ENCODE measurements around the gene OLFM1. TPM values are rescaled to one million over a fixed set of nuclear protein-coding genes. Genes with fewer than 3 reads are reported as not detected.
"Not testable (repeated sequence)": the region's sequence is repeated elsewhere in the genome, so short reads cannot be mapped to it uniquely, and the experiment has no call there.

The OLFM1 gene
- total and polyA plus RNA-seq, 9 of the 15 experiments (the other 6 are each of a cell fraction or from before 2014, with no cell fraction given), result not detected

- TF ChIP-seq HMG20B (CRISPR knock-in tag; IDR thresholded peaks at IDR 0.05), result no peak
Observed at GRCh38 chr9:135159801-135160200, 72.3 kb downstream of the OLFM1 start (continued).

GRCh38 chr9:135160862-135161261 lies 73.4 kb downstream of the OLFM1 start:
- TF ChIP-seq RREB1 (CRISPR knock-in tag; IDR thresholded peaks at IDR 0.05) (no peak), MTA2 (IDR thresholded peaks at IDR 0.05; ENCODE audit: low read depth) (no peak), ZNF24 (IDR thresholded peaks at IDR 0.05) (no peak), MXI1 (IDR thresholded peaks at IDR 0.05; ENCODE audit: low read depth, low read length) (no peak), MXD1 (CRISPR knock-in tag; IDR thresholded peaks at IDR 0.05; ENCODE audit: borderline replicate concordance, poor library complexity, severe bottlenecking) (no peak), SIN3A (IDR thresholded peaks at IDR 0.05; ENCODE audit: borderline replicate concordance in 2 of 2, control insufficient read depth in 1 of 2, low read depth in 2 of 2, low read length in 2 of 2) (no peak), SNRNP70 (optimal IDR thresholded peaks at IDR 0.05; ENCODE audit: low read depth, low read length) (no peak)
- WGBS (ENCODE audit: insufficient coverage, low coverage, missing lambda C conversion rate), result 2% methylated on average over 7 of the region's 7 CpGs
- no peaks in the 10 kb centered on the region for H3K79me2 ChIP-seq (ENCODE audit: control insufficient read depth, insufficient read depth, low read length)
- H3K4me2 ChIP-seq (ENCODE audit: insufficient read depth, low read length), result no peak overlapping the region
- H3K9me3 ChIP-seq (replicated peaks; ENCODE audit: control insufficient read depth, insufficient read depth, low read depth, low read length), result no peaks in the 10 kb centered on the region
- in situ Hi-C loops (cut with MboI) (no loop called here), intact Hi-C loops (cut with micrococcal nuclease) (no loop called here)
- BruUV-seq (replicated peaks), result no TSS peak
- FAIRE-seq (no peak), DNase-seq (ENCODE audit: extremely low read depth in 1 of 4, low spot score in 3 of 4) (no peak), ATAC-seq (no peak)
- no peak overlapping the region for H3K4me3 ChIP-seq
- H3K4me1 ChIP-seq (replicated peaks in 1 of 2; ENCODE audit: control insufficient read depth in 2 of 2, insufficient read depth in 2 of 2, low read length in 2 of 2), result no peaks in the 10 kb centered on the region
- no peaks in the 10 kb centered on the region for H3K36me3 ChIP-seq (ENCODE audit: control insufficient read depth, insufficient read depth, low read length)
- H3K9ac ChIP-seq (ENCODE audit: insufficient read depth in 1 of 2, low read depth in 2 of 2, low read length in 2 of 2), result no peak overlapping the region
- no peak overlapping the region for H2AFZ ChIP-seq (ENCODE audit: low read depth, low read length)
- ChIA-PET POLR2A (interaction anchor here (1.2 kb wide), 1 partner anchor 19 kb away, joined by 3 read pairs; no protein-coding TSS in a partner anchor), CTCF (ENCODE audit: low intra/inter-chr PET ratio) (no interaction called here)
- H3K9me1 ChIP-seq (ENCODE audit: control insufficient read depth, insufficient read depth, low read length), result no peaks in the 10 kb centered on the region
- peaks cover 9 to 43% of the 10 kb centered on the region in 2 experiments; a peak in 4 of 5 replicates for H3K27me3 ChIP-seq (ENCODE audit: control insufficient read depth in 2 of 2, insufficient read depth in 2 of 2, low read length in 2 of 2)
- H3K27ac ChIP-seq (ENCODE audit: extremely low read depth, low read depth, low read length), result no peak overlapping the region
- H4K20me1 ChIP-seq (replicated peaks; ENCODE audit: control insufficient read depth, insufficient read depth, low read length), result peaks cover 12% of the 10 kb centered on the region

- FAIRE-seq; H3K36me3 ChIP-seq (ENCODE audit: control insufficient read depth, insufficient read depth, low read length); intact Hi-C loops (cut with micrococcal nuclease); H3K9me1 ChIP-seq (ENCODE audit: control insufficient read depth, insufficient read depth, low read length); DNase-seq (ENCODE audit: extremely low read depth in 1 of 4, low spot score in 3 of 4); BruUV-seq (replicated peaks); H4K20me1 ChIP-seq (replicated peaks; ENCODE audit: control insufficient read depth, insufficient read depth, low read length); H3K79me2 ChIP-seq (ENCODE audit: control insufficient read depth, insufficient read depth, low read length); ATAC-seq; H3K4me3 ChIP-seq; H3K27ac ChIP-seq (ENCODE audit: extremely low read depth, low read depth, low read length); CTCF ChIA-PET (ENCODE audit: low intra/inter-chr PET ratio); POLR2A ChIA-PET; H3K9me3 ChIP-seq (replicated peaks; ENCODE audit: control insufficient read depth, insufficient read depth, low read depth, low read length); H3K9ac ChIP-seq (ENCODE audit: insufficient read depth in 1 of 2, low read depth in 2 of 2, low read length in 2 of 2); H3K4me2 ChIP-seq (ENCODE audit: insufficient read depth, low read length); H3K4me1 ChIP-seq (replicated peaks in 1 of 2; ENCODE audit: control insufficient read depth in 2 of 2, insufficient read depth in 2 of 2, low read length in 2 of 2); in situ Hi-C loops (cut with MboI); H2AFZ ChIP-seq (ENCODE audit: low read depth, low read length): not testable (repeated sequence)
- WGBS (ENCODE audit: insufficient coverage, low coverage, missing lambda C conversion rate), result under 1% methylated on average over 11 of the region's 15 CpGs
- peaks cover 12 to 52% of the 10 kb centered on the region in 2 experiments; a peak in 4 of 5 replicates for H3K27me3 ChIP-seq (ENCODE audit: control insufficient read depth in 2 of 2, insufficient read depth in 2 of 2, low read length in 2 of 2)
Observed at GRCh38 chr9:135162599-135162998, 75.1 kb downstream of the OLFM1 start.

Measured in K562 (cell line).